HEK293 (cell line): ENCODE measurements around the gene CYP11A1.

Experiments
- GLIS2 ChIP-seq: fragments of 450-650 bp; formaldehyde crosslinking; IDR thresholded peaks from 2 replicates; pipeline ENCODE4 v1.5.1; 2016; ENCODE audit warnings: missing biosample characterization, missing genetic modification characterization
- KLF17 ChIP-seq: fragments of 450-650 bp; formaldehyde crosslinking; IDR thresholded peaks from 2 replicates; pipeline ENCODE4 v1.5.1; 2016; ENCODE audit warnings: missing biosample characterization, missing genetic modification characterization
- KLF9 ChIP-seq: fragments of 450-650 bp; formaldehyde crosslinking; IDR thresholded peaks from 2 replicates; pipeline ENCODE4 v1.5.1; 2016; ENCODE audit warnings: missing biosample characterization, missing genetic modification characterization, low read depth
- MZF1 ChIP-seq: fragments of 450-650 bp; formaldehyde crosslinking; IDR thresholded peaks from 2 replicates; pipeline ENCODE4 v1.5.1; 2017; ENCODE audit warnings: missing biosample characterization, missing genetic modification characterization, borderline replicate concordance
- PRDM10 ChIP-seq: fragments of 450-650 bp; formaldehyde crosslinking; IDR thresholded peaks from 2 replicates; pipeline ENCODE4 v1.5.1; 2016; ENCODE audit warnings: missing biosample characterization, missing genetic modification characterization
- REST ChIP-seq: fragments of 450-650 bp; formaldehyde crosslinking; IDR thresholded peaks from 2 replicates; pipeline ENCODE4 v1.5.1; 2016; ENCODE audit warnings: missing biosample characterization, missing genetic modification characterization
- SCRT2 ChIP-seq: fragments of 450-650 bp; formaldehyde crosslinking; IDR thresholded peaks from 2 replicates; pipeline ENCODE4 v1.5.1; 2016; ENCODE audit warnings: missing biosample characterization, missing genetic modification characterization
- SP3 ChIP-seq: fragments of 450-650 bp; formaldehyde crosslinking; IDR thresholded peaks from 2 replicates; pipeline ENCODE4 v1.5.1; 2016; ENCODE audit warnings: missing biosample characterization, missing genetic modification characterization
- YY1 ChIP-seq: fragments of 450-650 bp; formaldehyde crosslinking; IDR thresholded peaks from 2 replicates; pipeline ENCODE4 v1.5.1; 2018; ENCODE audit warnings: missing biosample characterization, missing genetic modification characterization
- ZBTB21 ChIP-seq: fragments of 450-650 bp; formaldehyde crosslinking; IDR thresholded peaks from 2 replicates; pipeline ENCODE4 v1.5.1; 2017; ENCODE audit warnings: missing biosample characterization, missing genetic modification characterization
- ZBTB26 ChIP-seq: fragments of 450-650 bp; formaldehyde crosslinking; optimal IDR thresholded peaks from 2 replicates; pipeline ENCODE3; 2016; ENCODE audit warnings: missing biosample characterization, mild to moderate bottlenecking, missing genetic modification characterization
- ZNF138 ChIP-seq: fragments of 450-650 bp; formaldehyde crosslinking; IDR thresholded peaks from 2 replicates; pipeline ENCODE4 v1.5.1; 2016; ENCODE audit warnings: missing biosample characterization, missing genetic modification characterization, borderline replicate concordance
- ZNF18 ChIP-seq: fragments of 450-650 bp; formaldehyde crosslinking; IDR thresholded peaks from 2 replicates; pipeline ENCODE4 v1.5.1; 2016; ENCODE audit warnings: missing biosample characterization, missing genetic modification characterization
- ZNF324 ChIP-seq: fragments of 450-650 bp; formaldehyde crosslinking; IDR thresholded peaks from 2 replicates; pipeline ENCODE4 v1.5.1; 2016; ENCODE audit warnings: missing biosample characterization, missing genetic modification characterization
- ZNF394 ChIP-seq: fragments of 450-650 bp; formaldehyde crosslinking; IDR thresholded peaks from 2 replicates; pipeline ENCODE4 v1.5.1; 2016; ENCODE audit warnings: missing biosample characterization, missing genetic modification characterization, mild to moderate bottlenecking, moderate library complexity, borderline replicate concordance
- ZNF449 ChIP-seq: fragments of 450-650 bp; formaldehyde crosslinking; IDR thresholded peaks from 2 replicates; pipeline ENCODE4 v1.5.1; 2017; ENCODE audit warnings: missing biosample characterization, mild to moderate bottlenecking, missing genetic modification characterization, moderate library complexity
- ZNF580 ChIP-seq: fragments of 450-650 bp; formaldehyde crosslinking; IDR thresholded peaks from 2 replicates; pipeline ENCODE4 v1.5.1; 2016; ENCODE audit warnings: missing biosample characterization, missing genetic modification characterization
- ZNF624 ChIP-seq: fragments of 450-650 bp; formaldehyde crosslinking; IDR thresholded peaks from 2 replicates; pipeline ENCODE4 v1.5.1; 2017; ENCODE audit warnings: missing biosample characterization, missing genetic modification characterization
- ZNF629 ChIP-seq: fragments of 450-650 bp; formaldehyde crosslinking; IDR thresholded peaks from 2 replicates; pipeline ENCODE4 v1.5.1; 2017; ENCODE audit warnings: missing biosample characterization, missing genetic modification characterization
- ZNF660 ChIP-seq: fragments of 450-650 bp; IDR thresholded peaks from 2 replicates; pipeline ENCODE4 v1.5.1; 2018; ENCODE audit warnings: missing biosample characterization, mild to moderate bottlenecking, missing genetic modification characterization
- ZNF664 ChIP-seq: fragments of 450-650 bp; formaldehyde crosslinking; IDR thresholded peaks from 2 replicates; pipeline ENCODE4 v1.5.1; 2016; ENCODE audit warnings: missing biosample characterization, missing genetic modification characterization
- ZNF76 ChIP-seq: fragments of 450-650 bp; formaldehyde crosslinking; IDR thresholded peaks from 2 replicates; pipeline ENCODE4; 2016; ENCODE audit warnings: low read depth, missing biosample characterization, missing genetic modification characterization, borderline replicate concordance
- ZNF843 ChIP-seq: fragments of 450-650 bp; formaldehyde crosslinking; IDR thresholded peaks from 2 replicates; pipeline ENCODE4 v1.5.1; 2016; ENCODE audit warnings: missing biosample characterization, missing genetic modification characterization

The CYP11A1 gene

GRCh38 chr15:74373731-74374647, 6.5 kb upstream of the CYP11A1 start (continued):
- 0 out of 2 replicates have a peak, but pooled peaks have one; percentile 26 for TF ChIP-seq ZNF18
- TF ChIP-seq ZNF624 (tag by site-specific recombination), result no peak
- peak; percentile 94 for TF ChIP-seq GLIS2 (tag by site-specific recombination)
- peak; percentile 40; the same call in 1 of the 2 replicates for TF ChIP-seq SCRT2 (tag by site-specific recombination)
- TF ChIP-seq SP3 (tag by site-specific recombination), result peak; percentile 83
- TF ChIP-seq ZNF580 (tag by site-specific recombination), result 0 out of 2 replicates have a peak, but pooled peaks have one; percentile 39
- peak; percentile 92 for TF ChIP-seq ZBTB26
- 0 out of 2 replicates have a peak, but pooled peaks have one; percentile 35 for TF ChIP-seq ZNF394
- TF ChIP-seq REST (tag by site-specific recombination), result peak; percentile 15; the same call in 1 of the 2 replicates
- peak; percentile 84 for TF ChIP-seq ZNF660 (tag by site-specific recombination)
- TF ChIP-seq KLF9 (tag by site-specific recombination), result peak; percentile 75
- no peak for TF ChIP-seq YY1
- peak; percentile 89 for TF ChIP-seq MZF1 (tag by site-specific recombination)
- peak; percentile 74 for TF ChIP-seq PRDM10 (tag by site-specific recombination)
- TF ChIP-seq KLF17, result peak; percentile 57; the same call in 1 of the 2 replicates
- TF ChIP-seq ZNF664 (tag by site-specific recombination), result no peak
- TF ChIP-seq ZBTB21 (tag by site-specific recombination), result 0 out of 2 replicates have a peak, but pooled peaks have one; percentile 40
- no peak for TF ChIP-seq ZNF138 (tag by site-specific recombination)
- peak; percentile 51 for TF ChIP-seq ZNF629 (tag by site-specific recombination)
- peak; percentile 62 for TF ChIP-seq ZNF843 (tag by site-specific recombination)
- peak; percentile 58 for TF ChIP-seq ZNF449 (tag by site-specific recombination)
- peak; percentile 59; the same call in 1 of the 2 replicates for TF ChIP-seq ZNF76 (tag by site-specific recombination)
- TF ChIP-seq ZNF324 (tag by site-specific recombination), result 0 out of 2 replicates have a peak, but pooled peaks have one; percentile 48
